ENCODE results near the gene OLA1. TPM values are rescaled to one million over a fixed set of nuclear protein-coding genes. Genes with fewer than 3 reads are reported as not detected.

Gene OLA1
- total and polyA plus RNA-seq, 2 of the 4 experiments (the other 2 are of a cell fraction): 54.7 to 71.2 TPM

DNA sequence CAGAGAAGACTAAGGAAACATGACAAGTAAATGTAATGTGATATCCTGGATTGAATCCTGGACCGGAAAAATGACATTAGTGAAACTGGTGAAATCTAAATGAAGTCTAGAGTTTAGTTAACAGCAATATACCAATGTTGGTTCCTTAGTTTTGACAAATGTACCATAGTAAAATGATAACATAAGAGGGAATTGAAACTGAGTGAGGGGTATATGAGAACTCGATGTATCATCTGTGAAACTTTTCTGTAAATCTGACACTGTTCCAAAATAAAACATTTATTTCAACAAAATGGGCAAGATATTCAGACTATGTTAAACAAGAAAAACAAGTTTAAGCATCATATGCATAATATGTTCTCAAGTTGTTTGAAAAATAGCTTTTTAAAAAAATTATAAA, 63.8 kb downstream of the OLA1 start:
- Histone ChIP-seq H3K9me1 (ENCODE audit: insufficient read depth, low read length) (no peaks in the 10 kb centered on the region; the same call in 1 of the 2 replicates), H3K4me3 (ENCODE audit: insufficient read depth, low read depth, low read length) (no peak overlapping the region), H2BK20ac (ENCODE audit: low read depth, low read length) (no peak overlapping the region), H3K27me3 (ENCODE audit: control insufficient read depth, insufficient read depth, low read length) (no peaks in the 10 kb centered on the region), H3K56ac (ENCODE audit: extremely low read depth, insufficient read depth, low read length) (no peak overlapping the region), H3K27ac (ENCODE audit: insufficient read depth, low read length) (no peak overlapping the region), H2AFZ (replicated peaks; ENCODE audit: low read length, poor library complexity) (no peak overlapping the region), H2AK5ac (ENCODE audit: low read depth, low read length) (no peak overlapping the region), H3K18ac (ENCODE audit: low read depth, low read length) (no peak overlapping the region), H4K8ac (ENCODE audit: low read depth in 2 of 2, low read length in 2 of 2) (no peak overlapping the region), H3K4me2 (ENCODE audit: low read depth, low read length) (no peak overlapping the region), H3K4ac (ENCODE audit: low read depth, low read length) (no peak overlapping the region), H4K20me1 (ENCODE audit: insufficient read depth, low read length) (no peaks in the 10 kb centered on the region; the same call in 1 of the 2 replicates), H2AK9ac (replicated peaks; ENCODE audit: low read depth, low read length, poor library complexity) (no peak overlapping the region), H3K9me3 (ENCODE audit: control insufficient read depth, insufficient read depth, low read length) (no peaks in the 10 kb centered on the region), H4K5ac (ENCODE audit: low read depth, low read length) (no peak overlapping the region), H2BK120ac (ENCODE audit: low read depth, low read length) (no peak overlapping the region), H3K23ac (ENCODE audit: low read depth, low read length) (no peak overlapping the region), H4K91ac (ENCODE audit: insufficient read depth, low read depth, low read length) (no peak overlapping the region), H2BK5ac (ENCODE audit: low read depth, low read length, poor library complexity, severe bottlenecking) (no peak overlapping the region), H2BK15ac (ENCODE audit: low read depth, low read length) (no peak overlapping the region), H3K4me1 (ENCODE audit: control insufficient read depth, insufficient read depth, low read length) (peaks cover 2% of the 10 kb centered on the region; the same call in 1 of the 2 replicates), H3K14ac (replicated peaks; ENCODE audit: low read depth, low read length) (no peak overlapping the region), H3K36me3 (ENCODE audit: control insufficient read depth, insufficient read depth, low read length) (no peaks in the 10 kb centered on the region), H3K79me1 (ENCODE audit: low read depth in 1 of 2, low read length in 2 of 2) (peaks cover 12 to 42% of the 10 kb centered on the region in 2 experiments; a peak in 3 of 4 replicates), H3K9ac (ENCODE audit: low read depth, low read length) (no peak overlapping the region)
- intact Hi-C loops (cut with micrococcal nuclease): no loop called here
- ATAC-seq (ENCODE audit: low read depth) (no peak), DNase-seq (no peak)
- dilution Hi-C loops (cut with HindIII; ENCODE audit: low sequenced_read_pairs, unreplicated experiment): no loop called here
- no TSS peak for BruUV-seq (replicated peaks)
- ChIA-PET POLR2A (ENCODE audit: unreplicated experiment) (no interaction called here), CTCF (no interaction called here)
- TF ChIP-seq MAZ (IDR thresholded peaks at IDR 0.05; ENCODE audit: borderline replicate concordance, low read depth, low read length): no peak
- in situ Hi-C loops (cut with MboI; ENCODE audit: low sequenced_read_pairs): no loop called here
- WGBS, 2 experiments (ENCODE audit: extremely low coverage in 2 of 2, insufficient read length in 1 of 2): no CpG with 5 or more reads among the region's 2 CpGs

Data from IMR-90 (cell line).